Testis (tissue), 2 donors: Measurements from ENCODE around the gene CAPZB.

Experiments used
- CTCF ChIP-seq, 3 experiments: fragments of 450-650 bp in 2 of 3; fragments of 200-600 bp in 1 of 3; sonication (generic) in 1 of 3; IDR thresholded peaks; one replicate each; pipeline ENCODE4 v1.5.1; 2016 to 2019; ENCODE audit warnings: antibody characterized with exemption in 3 of 3, mild to moderate bottlenecking in 2 of 3, moderate library complexity in 1 of 3
- POLR2A ChIP-seq: fragments of 450-650 bp; IDR thresholded peaks from one replicate; pipeline ENCODE4 v1.6.1; 2017; ENCODE audit warnings: antibody characterized with exemption, mild to moderate bottlenecking, moderate library complexity

DNA sequence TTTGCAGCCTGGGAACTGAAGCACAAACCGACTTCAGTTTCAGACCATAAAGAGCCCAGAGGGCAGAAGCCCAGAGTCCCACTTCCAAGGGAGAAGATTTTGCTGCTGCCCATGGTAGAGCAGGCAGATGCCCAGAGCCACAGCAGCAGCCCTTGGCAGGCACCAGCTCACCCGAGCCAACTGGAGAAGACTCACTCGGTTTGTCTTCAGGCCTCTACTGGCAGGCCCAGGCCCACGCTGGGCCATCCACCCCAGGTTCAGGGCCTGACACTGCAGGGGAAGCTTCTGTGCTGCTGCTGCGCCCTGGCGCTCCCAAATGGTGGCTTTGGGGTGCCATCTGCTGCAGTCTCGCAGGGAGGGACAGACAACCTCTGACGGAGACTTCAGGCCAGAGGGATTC is 139.9 kb downstream of the CAPZB start:
- no peak for TF ChIP-seq POLR2A
- TF ChIP-seq CTCF (IDR thresholded peaks at IDR 0.05), result no peak
